Sigmoid colon (tissue), 7 donors: ENCODE measurements around the gene C2CD3. TPM values are rescaled to one million over a fixed set of nuclear protein-coding genes. Genes with fewer than 3 reads are reported as not detected.

Source experiments
- DNase-seq: peaks from one replicate; pipeline ENCODE4 v3.0.0-alpha.2; 2019
- H3K27ac ChIP-seq, 4 donors: fragments of 200-600 bp; sonication (generic); one replicate each; pipeline ENCODE4 v1.5.1; 2016 to 2019; ENCODE audit warnings: mild to moderate bottlenecking in 1 of 4
- H3K27me3 ChIP-seq, 3 donors: fragments of 200-600 bp; sonication (generic); one replicate each; pipeline ENCODE4 v1.5.1; 2019; ENCODE audit warnings: mild to moderate bottlenecking in 1 of 3
- H3K36me3 ChIP-seq, 4 donors: fragments of 200-600 bp; sonication (generic); one replicate each; pipeline ENCODE4 v1.5.1; 2016 to 2019
- H3K4me1 ChIP-seq, 4 donors: fragments of 200-600 bp; sonication (generic); one replicate each; pipeline ENCODE4 v1.5.1; 2017 to 2019
- H3K4me3 ChIP-seq, 4 donors: fragments of 200-600 bp; sonication (generic); one replicate each; pipeline ENCODE4 v1.5.1; 2017 to 2019; ENCODE audit warnings: mild to moderate bottlenecking in 2 of 4, moderate library complexity in 1 of 4
- H3K9me3 ChIP-seq, 4 donors: fragments of 200-600 bp in 3 of 4; sonication (generic) in 3 of 4; one replicate each; pipeline versions ENCODE4 v1.5.1 to v1.6.1; 2013 to 2019
- EP300 ChIP-seq, 4 donors: sonication (generic); formaldehyde crosslinking; IDR thresholded peaks; one replicate each; pipeline ENCODE4 v1.6.1; 2017; ENCODE audit warnings: antibody characterized with exemption in 4 of 4
- POLR2A ChIP-seq, 2 donors: fragments of 450-650 bp; IDR thresholded peaks; one replicate each; pipeline ENCODE4 v1.6.1; 2016; ENCODE audit warnings: antibody characterized with exemption in 2 of 2, mild to moderate bottlenecking in 2 of 2, moderate library complexity in 2 of 2
- POLR2AphosphoS5 ChIP-seq, 4 donors: sonication (generic); formaldehyde crosslinking; IDR thresholded peaks; one replicate each; pipeline ENCODE4 v1.6.1; 2017; ENCODE audit warnings: antibody characterized with exemption in 4 of 4
- WGBS, 2 donors: extraction: QIAGEN DNeasy Blood & Tissue Kit; methylation state at CpG; one replicate each; pipeline ENCODE4 v1.1.7; 2013; 5-methylcytosine and 5-hydroxymethylcytosine counted together
- intact Hi-C: fragments of 100-400 bp; cut with DNase I; formaldehyde crosslinking; loops from one replicate; pipeline ENCODE4 v1.15.1; 2023
- polyA plus RNA-seq, 3 donors: library from polyadenylated mRNA; stranded (reverse); fragments of 200-250 nt; gene quantifications; one replicate each; pipeline ENCODE4 v1.2.3, GENCODE V29; 2013
- total RNA-seq, 4 donors: library from RNA; depleted of rRNA; stranded (reverse); fragments of >200 nt; gene quantifications; one replicate each; pipeline ENCODE4 v1.1.0, GENCODE V29; 2016
- TF ChIP-seq, protein P1 (sequence below), 4 experiments: fragments of 450-650 bp in 3 of 4; fragments of 200-600 bp in 1 of 4; IDR thresholded peaks; one replicate each; pipeline ENCODE4 v1.5.1; 2016 to 2019; ENCODE audit warnings: antibody characterized with exemption in 4 of 4, mild to moderate bottlenecking in 3 of 4, moderate library complexity in 2 of 4
- donor health status: healthy with polysubstance abuse.
- donor health status: Bipolar disorder and iron deficiency.
- donor health status: healthy.

Gene C2CD3
- total and polyA plus RNA-seq, 7 donors, result 6.9 to 29.1 (median 17.2) TPM

DNA sequence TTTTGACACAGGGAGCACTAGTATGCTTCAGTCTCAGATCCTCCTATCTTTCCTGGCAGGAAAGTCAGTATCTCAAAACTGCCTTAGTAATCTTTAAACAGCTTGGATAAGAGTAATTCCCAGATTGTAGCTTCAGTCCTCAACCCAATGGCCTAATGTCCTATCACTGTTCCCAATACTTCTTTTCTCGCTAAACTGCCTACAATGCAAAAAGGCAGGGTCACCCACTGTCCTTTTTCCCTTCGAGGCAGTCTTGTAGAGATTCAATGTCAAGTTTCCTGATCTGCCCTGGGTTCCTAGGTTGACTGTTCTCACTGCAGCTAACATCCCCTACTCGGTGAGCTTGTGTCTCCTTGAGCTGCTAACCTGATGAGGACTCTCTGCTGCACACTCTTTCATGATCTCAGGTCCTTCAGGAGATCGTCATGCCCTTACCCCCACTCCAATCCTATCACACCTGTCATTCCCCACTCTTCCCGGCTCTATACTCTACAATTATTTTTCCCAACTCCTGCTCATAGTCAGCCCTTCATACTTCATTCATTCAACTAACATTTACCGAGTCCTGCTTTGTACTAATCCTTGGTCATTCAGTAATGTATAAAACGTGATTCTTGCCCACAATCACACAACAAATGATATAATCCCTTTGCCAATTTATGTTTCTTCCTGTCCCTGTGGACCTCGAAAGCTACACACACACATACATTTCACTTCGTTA lies 904 bp downstream of the C2CD3 start:
- Histone ChIP-seq H3K4me1 (peaks cover 0 to 39% (median 30%) of the 10 kb centered on the region in 4 donors), H3K27me3 (no peaks in the 10 kb centered on the region), H3K36me3 (peaks cover 0 to 36% (median 5%) of the 10 kb centered on the region in 4 donors), H3K27ac (peak overlapping the region; percentile 86 to 94 (median 92)), H3K9me3 (no peaks in the 10 kb centered on the region), H3K4me3 (peak overlapping the region; percentile 52 to 80 (median 70))
- TF ChIP-seq, protein P1, sequence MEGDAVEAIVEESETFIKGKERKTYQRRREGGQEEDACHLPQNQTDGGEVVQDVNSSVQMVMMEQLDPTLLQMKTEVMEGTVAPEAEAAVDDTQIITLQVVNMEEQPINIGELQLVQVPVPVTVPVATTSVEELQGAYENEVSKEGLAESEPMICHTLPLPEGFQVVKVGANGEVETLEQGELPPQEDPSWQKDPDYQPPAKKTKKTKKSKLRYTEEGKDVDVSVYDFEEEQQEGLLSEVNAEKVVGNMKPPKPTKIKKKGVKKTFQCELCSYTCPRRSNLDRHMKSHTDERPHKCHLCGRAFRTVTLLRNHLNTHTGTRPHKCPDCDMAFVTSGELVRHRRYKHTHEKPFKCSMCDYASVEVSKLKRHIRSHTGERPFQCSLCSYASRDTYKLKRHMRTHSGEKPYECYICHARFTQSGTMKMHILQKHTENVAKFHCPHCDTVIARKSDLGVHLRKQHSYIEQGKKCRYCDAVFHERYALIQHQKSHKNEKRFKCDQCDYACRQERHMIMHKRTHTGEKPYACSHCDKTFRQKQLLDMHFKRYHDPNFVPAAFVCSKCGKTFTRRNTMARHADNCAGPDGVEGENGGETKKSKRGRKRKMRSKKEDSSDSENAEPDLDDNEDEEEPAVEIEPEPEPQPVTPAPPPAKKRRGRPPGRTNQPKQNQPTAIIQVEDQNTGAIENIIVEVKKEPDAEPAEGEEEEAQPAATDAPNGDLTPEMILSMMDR (IDR thresholded peaks at IDR 0.05), result no peak
- TF ChIP-seq EP300 (IDR thresholded peaks at IDR 0.05) (no peak), POLR2AphosphoS5 (IDR thresholded peaks at IDR 0.05) (no peak), POLR2A (IDR thresholded peaks at IDR 0.05) (no peak)
- no peak for DNase-seq
- WGBS, 2 donors, result 7 to 11% methylated on average over 9 of the region's 9 CpGs
- intact Hi-C loops, result loop anchor here (2.0 to 5.0 kb wide), 2 partner anchors 31 to 188 kb away; partner anchors contain the start of gene UCP2

DNA sequence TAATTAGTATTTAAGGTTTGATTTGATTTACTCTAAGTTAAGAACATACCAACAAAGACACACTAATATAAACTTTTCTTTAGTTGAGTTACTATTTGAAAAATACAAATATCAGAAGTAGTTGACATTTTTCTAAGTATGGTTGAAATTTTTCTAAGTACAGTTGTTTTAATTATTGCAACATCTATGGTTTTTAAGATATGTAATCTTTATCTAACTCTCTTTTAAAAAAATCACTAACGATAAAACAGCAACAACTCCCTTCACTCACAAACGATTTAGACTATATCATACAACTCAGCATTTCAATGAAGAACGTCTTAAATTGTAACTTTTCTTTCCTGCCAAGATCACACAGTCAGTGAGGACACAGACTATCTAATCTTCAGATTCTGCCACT lies 2.0 kb downstream of the C2CD3 start:
- intact Hi-C loops, result no loop called here
- Histone ChIP-seq H3K4me1 (peaks cover 0 to 36% (median 30%) of the 10 kb centered on the region in 4 donors), H3K27ac (no peak overlapping the region), H3K4me3 (no peak overlapping the region), H3K9me3 (no peaks in the 10 kb centered on the region), H3K27me3 (no peaks in the 10 kb centered on the region), H3K36me3 (peaks cover 0 to 46% (median 10%) of the 10 kb centered on the region in 4 donors)
- no peak for DNase-seq
- TF ChIP-seq POLR2A (IDR thresholded peaks at IDR 0.05) (no peak), EP300 (IDR thresholded peaks at IDR 0.05) (no peak), POLR2AphosphoS5 (IDR thresholded peaks at IDR 0.05) (no peak)
- TF ChIP-seq, protein P1 (IDR thresholded peaks at IDR 0.05), result no peak
- WGBS, 2 donors, result 63 to 80% methylated on average over 3 of the region's 3 CpGs

DNA sequence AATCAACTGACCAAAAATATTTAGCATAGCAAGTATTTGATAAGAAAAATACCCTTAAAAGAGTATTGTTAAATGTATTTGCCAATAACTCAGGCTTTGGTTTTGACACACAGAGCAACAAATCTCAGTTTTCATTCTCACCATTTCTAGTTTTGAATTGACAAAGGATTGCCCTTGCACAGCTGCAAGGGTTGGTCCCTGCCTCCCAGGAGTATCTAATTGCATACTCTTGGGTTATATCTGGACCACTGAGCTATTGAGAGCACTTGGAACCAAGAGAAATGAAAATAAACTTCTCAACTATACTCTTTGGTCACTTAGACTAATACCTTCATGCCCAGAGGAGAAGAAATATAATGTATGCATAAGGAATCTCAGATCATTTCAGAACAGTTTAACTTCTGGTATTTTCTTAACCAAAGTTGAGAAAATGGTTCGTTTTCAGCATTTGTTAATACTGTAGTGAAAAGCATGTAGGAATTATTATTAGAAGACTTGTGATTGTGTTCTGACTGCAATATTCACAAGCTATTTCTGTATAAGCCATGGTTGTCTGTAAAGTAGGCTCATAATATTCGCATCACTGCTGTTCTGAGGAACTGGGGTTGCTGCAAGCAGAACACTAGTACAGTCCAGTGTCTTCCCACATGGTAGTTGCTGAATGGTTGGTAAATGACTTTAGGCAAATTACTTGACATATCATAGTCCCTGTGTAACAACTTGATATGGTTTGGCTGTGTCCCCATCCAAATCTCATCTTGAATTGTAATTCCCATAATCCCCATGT lies 7.9 kb downstream of the C2CD3 start:
- no peak overlapping the region for H3K27ac ChIP-seq
- intact Hi-C loops, result no loop called here
- TF ChIP-seq POLR2AphosphoS5 (IDR thresholded peaks at IDR 0.05), result no peak
- TF ChIP-seq EP300 (IDR thresholded peaks at IDR 0.05), result no peak
- TF ChIP-seq, protein P1 (IDR thresholded peaks at IDR 0.05), result no peak
- TF ChIP-seq POLR2A (IDR thresholded peaks at IDR 0.05), result no peak
- H3K4me1 ChIP-seq, result no peaks in the 10 kb centered on the region
- H3K36me3 ChIP-seq, result peaks cover 0 to 60% (median 8%) of the 10 kb centered on the region in 4 donors
- no peak for DNase-seq
- H3K27me3 ChIP-seq, result no peaks in the 10 kb centered on the region
- H3K4me3 ChIP-seq, result no peak overlapping the region
- WGBS, 2 donors, result 95% methylated on average over 2 of the region's 2 CpGs
- no peaks in the 10 kb centered on the region for H3K9me3 ChIP-seq

DNA sequence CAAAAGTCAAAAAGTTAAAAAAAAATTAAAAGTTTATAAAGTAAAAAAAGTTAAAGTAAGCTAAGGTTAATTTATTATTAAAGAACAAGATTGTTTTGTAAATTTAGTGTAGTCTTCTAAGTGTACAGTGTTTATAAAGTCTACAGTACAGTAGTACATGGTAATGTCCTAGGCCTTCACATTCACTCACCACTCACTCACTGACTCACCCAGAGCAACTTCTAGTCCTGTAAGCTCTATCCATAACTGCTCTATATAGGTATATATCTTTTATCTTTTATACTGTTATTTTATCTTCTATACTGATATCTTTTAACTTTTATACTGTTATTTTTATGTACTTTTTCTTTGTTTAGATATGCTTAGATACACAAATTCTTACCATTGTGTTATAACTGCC lies 11.2 kb downstream of the C2CD3 start:
- Histone ChIP-seq H3K4me3 (no peak overlapping the region), H3K36me3 (peaks cover 0 to 28% (median 4%) of the 10 kb centered on the region in 4 donors), H3K9me3 (no peaks in the 10 kb centered on the region), H3K4me1 (peaks cover 0 to 3% (median 0%) of the 10 kb centered on the region in 4 donors), H3K27ac (no peak overlapping the region), H3K27me3 (no peaks in the 10 kb centered on the region)
- TF ChIP-seq POLR2A (IDR thresholded peaks at IDR 0.05) (no peak), POLR2AphosphoS5 (IDR thresholded peaks at IDR 0.05) (no peak), EP300 (IDR thresholded peaks at IDR 0.05) (no peak)
- TF ChIP-seq, protein P1 (IDR thresholded peaks at IDR 0.05), result no peak
- intact Hi-C loops, result no loop called here
- DNase-seq, result no peak
